Right lobe of liver (tissue), 6 donors: ENCODE measurements around the gene APLN. TPM values are rescaled to one million over a fixed set of nuclear protein-coding genes. Genes with fewer than 3 reads are reported as not detected.

Source experiments
- ATAC-seq, 4 donors: fragments of 200-7000 bp; cut with Tn5 transposase; one replicate each; pipeline ENCODE4 v1.9.1; 2020; ENCODE audit warnings: mild to moderate bottlenecking in 4 of 4, moderate library complexity in 4 of 4
- DNase-seq, 3 donors: peaks; one replicate each; pipeline ENCODE4 v3.0.0-alpha.2; 2020
- H3K27ac ChIP-seq, 3 donors: fragments of 200-600 bp; one replicate each; pipeline ENCODE4 v1.8.0; 2022
- H3K27me3 ChIP-seq, 2 donors: fragments of 200-600 bp; one replicate each; pipeline ENCODE4 v1.8.0; 2022
- H3K36me3 ChIP-seq, 4 donors: fragments of 200-600 bp; sonication (generic) in 1 of 4; one replicate each; pipeline versions ENCODE4 v1.5.1 to v1.8.0; 2017 to 2022; ENCODE audit warnings: control low read depth in 1 of 4
- H3K4me1 ChIP-seq, 4 donors: fragments of 200-600 bp; sonication (generic) in 1 of 4; one replicate each; pipeline versions ENCODE4 v1.5.1 to v1.8.0; 2017 to 2022; ENCODE audit warnings: control low read depth in 1 of 4
- H3K4me3 ChIP-seq, 3 donors: fragments of 200-600 bp; one replicate each; pipeline ENCODE4 v1.8.0; 2022
- H3K9me3 ChIP-seq, 4 donors: fragments of 200-600 bp; sonication (generic) in 1 of 4; one replicate each; pipeline versions ENCODE4 v1.5.1 to v1.8.0; 2017 to 2022; ENCODE audit warnings: control low read depth in 1 of 4
- CTCF ChIP-seq, 4 donors: fragments of 200-600 bp in 3 of 4; fragments of 450-650 bp in 1 of 4; IDR thresholded peaks; one replicate each; pipeline versions ENCODE4 v1.5.1 to v1.8.0; 2016 to 2022; ENCODE audit warnings: antibody characterized with exemption in 4 of 4, mild to moderate bottlenecking in 2 of 4
- POLR2A ChIP-seq: fragments of 450-650 bp; IDR thresholded peaks from one replicate; pipeline ENCODE4 v1.6.1; 2017; ENCODE audit warnings: antibody characterized with exemption, mild to moderate bottlenecking
- WGBS: methylation state at CpG from one replicate; pipeline ENCODE4 v1.1.6; 2018; ENCODE audit warnings: low coverage, low lambda C conversion rate; ENCODE audit not compliant: insufficient coverage; ENCODE audit errors: missing lambda C conversion rate; 5-methylcytosine and 5-hydroxymethylcytosine counted together
- intact Hi-C, 2 donors: fragments of 100-400 bp; cut with DNase I; formaldehyde crosslinking; loops; one replicate each; pipeline versions ENCODE4 v1.11.2 to v1.14.1; 2022
- total RNA-seq, 6 experiments: library from RNA; depleted of rRNA in 2 of 6; stranded (reverse); fragments of >200 nt in 2 of 6; fragmentation: NEBNext Ultra II Directional in 3 of 6; extraction: Animal tissue kit (Norgen Biotek cat#: 25700) in 3 of 6; gene quantifications; one replicate each; pipeline versions ENCODE4 v1.1.0 to v1.2.4, GENCODE V29; 2016 to 2023
- donor health status: DM: no; HTN: yes; CAD: no.
- donor health status: DM: no; HTN: no; CAD: no.
- donor health status: DM: no; HTN: no; CAD: no.
- donor health status: DM: no; HTN: yes; CAD: no.
- donor health status: DM: no; HTN: yes; CAD: no.

Gene APLN
- total RNA-seq, 6 experiments from 2014 or later: 0.17 to 5.3 (median 0.96) TPM

GRCh38 chrX:129600981-129601424 lies 53.8 kb downstream of the APLN start:
- intact Hi-C loops: no loop called here
- no peak for TF ChIP-seq POLR2A
- peak; percentile 38 to 73 (median 70) for TF ChIP-seq CTCF (IDR thresholded peaks at IDR 0.05)
- Histone ChIP-seq H3K4me3 (no peak overlapping the region), H3K27ac (no peak overlapping the region), H3K36me3 (no peaks in the 10 kb centered on the region), H3K4me1 (peaks cover 0 to 11% (median 4%) of the 10 kb centered on the region in 4 donors), H3K9me3 (no peaks in the 10 kb centered on the region), H3K27me3 (no peaks in the 10 kb centered on the region)
- DNase-seq (no peak), ATAC-seq (peak; percentile 32 to 44 (median 37))
- WGBS: 31% methylated on average over 11 of the region's 11 CpGs

- TF ChIP-seq POLR2A (no peak), CTCF (IDR thresholded peaks at IDR 0.05) (no peak)
- Histone ChIP-seq H3K4me3 (no peak overlapping the region), H3K36me3 (no peaks in the 10 kb centered on the region), H3K4me1 (peaks cover 0 to 11% (median 4%) of the 10 kb centered on the region in 4 donors), H3K27ac (no peak overlapping the region), H3K27me3 (no peaks in the 10 kb centered on the region), H3K9me3 (no peaks in the 10 kb centered on the region)
- WGBS: 24% methylated on average over 5 of the region's 5 CpGs
- DNase-seq: no peak
- ATAC-seq: peak; percentile 27 to 55 (median 45)
- intact Hi-C loops: no loop called here
These were observed 54.8 kb downstream of the APLN start for GRCh38 chrX:129599996-129600395.

GRCh38 chrX:129599499-129599898 lies 55.3 kb downstream of the APLN start:
- intact Hi-C loops: no loop called here
- no peak for ATAC-seq
- Histone ChIP-seq H3K27me3 (no peaks in the 10 kb centered on the region), H3K4me3 (no peak overlapping the region), H3K9me3 (no peaks in the 10 kb centered on the region), H3K4me1 (peaks cover 0 to 11% (median 4%) of the 10 kb centered on the region in 4 donors), H3K27ac (no peak overlapping the region), H3K36me3 (no peaks in the 10 kb centered on the region)
- no peak for DNase-seq
- TF ChIP-seq POLR2A (no peak), CTCF (IDR thresholded peaks at IDR 0.05) (no peak)
- 38% methylated on average over 5 of the region's 5 CpGs for WGBS

GRCh38 chrX:129597905-129598304 lies 56.9 kb downstream of the APLN start:
- 73% methylated on average over 5 of the region's 5 CpGs for WGBS
- Histone ChIP-seq H3K27ac (no peak overlapping the region), H3K9me3 (no peaks in the 10 kb centered on the region), H3K36me3 (no peaks in the 10 kb centered on the region), H3K27me3 (no peaks in the 10 kb centered on the region), H3K4me3 (no peak overlapping the region), H3K4me1 (peaks cover 0 to 11% (median 4%) of the 10 kb centered on the region in 4 donors)
- no peak for DNase-seq
- intact Hi-C loops: no loop called here
- no peak for TF ChIP-seq CTCF (IDR thresholded peaks at IDR 0.05)
- TF ChIP-seq POLR2A: no peak
- no peak for ATAC-seq

- Histone ChIP-seq H3K27ac (no peak overlapping the region), H3K27me3 (no peaks in the 10 kb centered on the region), H3K36me3 (peaks cover 0 to 3% (median 1%) of the 10 kb centered on the region in 4 donors), H3K4me1 (peaks cover 0 to 11% (median 4%) of the 10 kb centered on the region in 4 donors), H3K9me3 (no peaks in the 10 kb centered on the region), H3K4me3 (no peak overlapping the region)
- TF ChIP-seq CTCF (IDR thresholded peaks at IDR 0.05): no peak
- TF ChIP-seq POLR2A: no peak
- ATAC-seq (no peak), DNase-seq (no peak)
- WGBS: 62% methylated on average over 4 of the region's 5 CpGs
- intact Hi-C loops: no loop called here
These were observed 58.7 kb downstream of the APLN start for GRCh38 chrX:129596077-129596476.
